Uterus (tissue), 4 donors: ENCODE data around the gene CAND1. TPM values are rescaled to one million over a fixed set of nuclear protein-coding genes. Genes with fewer than 3 reads are reported as not detected.

Experiments used
- DNase-seq, 2 donors: peaks; one replicate each; pipeline ENCODE4 v3.0.0-alpha.2; 2019 to 2020
- H3K27ac ChIP-seq, 2 donors: fragments of 200-600 bp; sonication (generic); 1 replicate in 1 of 2; 2 replicates in 1 of 2; pipeline ENCODE4 v1.5.1; 2016 to 2018
- H3K27me3 ChIP-seq, 2 donors: fragments of 200-600 bp; sonication (generic); one replicate each; pipeline ENCODE4 v1.5.1; 2018 to 2019; ENCODE audit warnings: control low read depth in 1 of 2
- H3K36me3 ChIP-seq, 2 donors: fragments of 200-600 bp; sonication (generic); one replicate each; pipeline ENCODE4 v1.5.1; 2019; ENCODE audit warnings: control low read depth in 1 of 2
- H3K4me1 ChIP-seq, 2 donors: fragments of 200-600 bp; sonication (generic); one replicate each; pipeline ENCODE4 v1.5.1; 2018 to 2019; ENCODE audit warnings: control low read depth in 1 of 2
- H3K4me3 ChIP-seq, 2 donors: fragments of 200-600 bp; sonication (generic); 1 replicate in 1 of 2; 2 replicates in 1 of 2; pipeline ENCODE4 v1.5.1; 2018 to 2019; ENCODE audit warnings: mild to moderate bottlenecking in 1 of 2
- H3K9me3 ChIP-seq, 2 donors: fragments of 200-600 bp; sonication (generic); one replicate each; pipeline ENCODE4 v1.5.1; 2019; ENCODE audit warnings: control low read depth in 1 of 2
- POLR2A ChIP-seq, 2 donors: fragments of 450-650 bp; IDR thresholded peaks; one replicate each; pipeline ENCODE4 v1.6.1; 2016; ENCODE audit warnings: antibody characterized with exemption in 2 of 2, mild to moderate bottlenecking in 1 of 2, moderate library complexity in 1 of 2
- intact Hi-C: fragments of 100-400 bp; cut with DNase I; formaldehyde crosslinking; loops from one replicate; pipeline ENCODE4 v1.15.1; 2023; ENCODE audit warnings: low total_unique reads
- total RNA-seq, 4 donors: library from RNA; depleted of rRNA in 3 of 4; stranded (reverse); fragments of >200 nt in 3 of 4; gene quantifications; one replicate each; pipeline versions ENCODE4 v1.1.0 to v1.2.4, GENCODE V29; 2014 to 2023
- TF ChIP-seq, protein P1 (sequence below), 4 experiments: fragments of 200-600 bp in 2 of 4; fragments of 450-650 bp in 2 of 4; sonication (generic) in 2 of 4; IDR thresholded peaks; one replicate each; pipeline ENCODE4 v1.5.1; 2016 to 2019; ENCODE audit warnings: antibody characterized with exemption in 4 of 4, mild to moderate bottlenecking in 2 of 4, moderate library complexity in 1 of 4
- donor health status: DM: yes; HTN: yes; CAD: no.

The CAND1 gene
- total RNA-seq, 4 donors from 2014 or later: 30.2 to 257 (median 92.8) TPM

DNA sequence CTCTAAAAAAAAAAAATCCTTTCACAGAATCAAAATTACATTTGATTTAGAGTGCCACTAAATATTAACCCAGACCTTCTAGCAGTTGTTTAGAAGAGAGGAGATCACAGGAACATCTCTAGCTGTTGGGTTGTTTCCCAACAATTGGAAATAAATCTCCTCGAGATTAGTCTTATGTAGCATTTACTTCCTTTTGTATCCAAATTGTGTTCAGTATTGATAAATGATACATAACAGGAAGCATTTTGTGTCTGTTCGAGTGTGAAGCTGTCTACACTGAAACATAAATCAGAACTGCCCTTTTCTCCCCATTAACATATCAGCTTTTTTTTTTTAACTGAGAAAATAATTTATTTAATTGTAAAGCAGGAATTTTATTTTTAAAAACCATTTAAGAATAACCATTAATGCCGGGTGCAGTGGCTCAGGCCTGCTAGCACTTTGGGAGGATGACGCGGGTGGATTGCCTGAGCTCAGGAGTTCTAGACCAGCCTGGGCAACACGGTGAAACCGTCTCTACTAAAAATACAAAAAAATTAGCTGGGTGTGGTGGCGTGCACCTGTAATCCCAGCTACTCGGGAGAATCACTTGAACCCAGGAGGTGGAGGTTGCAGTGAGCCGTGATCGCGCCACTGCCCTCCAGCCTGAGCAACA is 14.7 kb upstream of the CAND1 start:
- intact Hi-C loops: no loop called here
- Histone ChIP-seq H3K36me3 (no peaks in the 10 kb centered on the region), H3K4me3 (no peak overlapping the region), H3K27me3 (no peaks in the 10 kb centered on the region), H3K27ac (no peak overlapping the region), H3K4me1 (no peaks in the 10 kb centered on the region), H3K9me3 (no peaks in the 10 kb centered on the region)
- no peak for DNase-seq
- TF ChIP-seq POLR2A (IDR thresholded peaks at IDR 0.05): no peak
- TF ChIP-seq, protein P1, sequence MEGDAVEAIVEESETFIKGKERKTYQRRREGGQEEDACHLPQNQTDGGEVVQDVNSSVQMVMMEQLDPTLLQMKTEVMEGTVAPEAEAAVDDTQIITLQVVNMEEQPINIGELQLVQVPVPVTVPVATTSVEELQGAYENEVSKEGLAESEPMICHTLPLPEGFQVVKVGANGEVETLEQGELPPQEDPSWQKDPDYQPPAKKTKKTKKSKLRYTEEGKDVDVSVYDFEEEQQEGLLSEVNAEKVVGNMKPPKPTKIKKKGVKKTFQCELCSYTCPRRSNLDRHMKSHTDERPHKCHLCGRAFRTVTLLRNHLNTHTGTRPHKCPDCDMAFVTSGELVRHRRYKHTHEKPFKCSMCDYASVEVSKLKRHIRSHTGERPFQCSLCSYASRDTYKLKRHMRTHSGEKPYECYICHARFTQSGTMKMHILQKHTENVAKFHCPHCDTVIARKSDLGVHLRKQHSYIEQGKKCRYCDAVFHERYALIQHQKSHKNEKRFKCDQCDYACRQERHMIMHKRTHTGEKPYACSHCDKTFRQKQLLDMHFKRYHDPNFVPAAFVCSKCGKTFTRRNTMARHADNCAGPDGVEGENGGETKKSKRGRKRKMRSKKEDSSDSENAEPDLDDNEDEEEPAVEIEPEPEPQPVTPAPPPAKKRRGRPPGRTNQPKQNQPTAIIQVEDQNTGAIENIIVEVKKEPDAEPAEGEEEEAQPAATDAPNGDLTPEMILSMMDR (IDR thresholded peaks at IDR 0.05): no peak

DNA sequence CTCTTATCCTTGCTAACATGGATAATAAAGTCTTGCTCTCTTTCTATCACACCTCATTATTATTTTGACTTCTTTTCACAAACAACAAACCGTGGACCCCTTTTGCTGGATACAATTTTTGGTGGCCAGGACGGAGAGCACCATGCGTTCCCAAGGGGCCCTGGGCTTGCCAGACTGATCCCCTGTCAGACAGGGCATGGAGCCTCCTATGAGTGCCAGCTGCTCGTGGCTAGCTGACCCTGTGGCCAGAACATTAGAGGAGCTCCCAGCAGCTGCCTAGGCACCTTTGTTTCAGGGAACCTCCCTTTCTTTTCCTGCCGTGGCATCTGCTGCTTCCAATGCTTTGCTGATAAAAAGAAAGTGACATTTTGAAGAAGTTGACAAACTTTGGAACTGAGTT is 12.5 kb upstream of the CAND1 start:
- H3K36me3 ChIP-seq: no peaks in the 10 kb centered on the region
- H3K4me1 ChIP-seq: no peaks in the 10 kb centered on the region
- DNase-seq: no peak
- no peak overlapping the region for H3K27ac ChIP-seq
- intact Hi-C loops: no loop called here
- H3K9me3 ChIP-seq: no peaks in the 10 kb centered on the region
- no peaks in the 10 kb centered on the region for H3K27me3 ChIP-seq
- H3K4me3 ChIP-seq: no peak overlapping the region
- TF ChIP-seq, protein P1 (IDR thresholded peaks at IDR 0.05): no peak
- no peak for TF ChIP-seq POLR2A (IDR thresholded peaks at IDR 0.05)

DNA sequence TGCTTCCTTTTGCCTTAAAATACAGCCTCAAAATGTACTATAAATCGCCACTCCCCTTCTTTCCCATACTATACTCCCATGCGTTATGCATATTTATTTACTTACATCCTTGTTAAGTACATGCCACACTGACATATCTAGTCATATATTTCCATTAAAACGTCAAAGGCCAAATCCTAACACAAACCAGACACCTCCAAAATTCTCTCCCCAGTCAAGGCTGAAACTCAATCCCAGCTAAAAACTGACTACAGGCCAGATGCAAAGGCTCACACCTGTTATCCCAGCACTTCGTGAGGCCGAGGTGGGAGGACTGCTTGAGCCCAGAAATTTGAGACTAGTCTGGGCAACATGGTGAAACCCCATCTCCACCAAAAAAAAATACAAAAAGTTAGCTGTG is 5.7 kb upstream of the CAND1 start:
- Histone ChIP-seq H3K27ac (no peak overlapping the region), H3K4me3 (no peak overlapping the region), H3K9me3 (no peaks in the 10 kb centered on the region), H3K36me3 (no peaks in the 10 kb centered on the region), H3K4me1 (peaks cover 0 to 6% of the 10 kb centered on the region in 2 donors), H3K27me3 (no peaks in the 10 kb centered on the region)
- intact Hi-C loops: no loop called here
- no peak for DNase-seq
- TF ChIP-seq POLR2A (IDR thresholded peaks at IDR 0.05): no peak
- TF ChIP-seq, protein P1 (IDR thresholded peaks at IDR 0.05): no peak

DNA sequence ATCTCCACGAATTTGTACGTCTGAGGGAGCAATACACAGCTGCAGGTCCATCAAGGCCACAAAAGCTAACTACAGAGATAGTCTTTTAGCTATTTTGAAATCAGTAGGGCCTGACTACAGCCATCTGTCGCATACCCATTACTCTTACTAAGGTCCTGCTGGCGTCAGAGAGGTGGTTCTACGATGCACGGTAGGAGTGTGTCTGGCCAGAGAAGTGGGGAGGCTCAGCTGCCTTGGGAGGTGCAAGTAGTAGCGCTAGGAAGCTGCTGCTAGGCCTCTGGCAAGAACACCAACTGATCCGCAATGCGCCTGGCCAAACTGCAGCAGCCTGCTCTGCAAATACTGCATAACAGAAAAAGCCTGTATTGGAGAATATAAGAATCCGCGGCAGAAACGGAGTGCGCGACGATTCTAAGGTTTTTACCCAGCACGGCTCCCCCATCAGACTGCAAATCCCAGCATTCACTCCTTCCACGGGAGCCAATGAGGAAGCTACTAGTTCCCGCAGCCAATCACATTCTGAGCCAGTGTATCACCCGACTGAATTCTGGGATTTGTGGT is 743 bp upstream of the CAND1 start:
- Histone ChIP-seq H3K9me3 (no peaks in the 10 kb centered on the region), H3K4me3 (peak overlapping the region; percentile 70 to 97), H3K27ac (peak overlapping the region; percentile 98 to 99), H3K36me3 (no peaks in the 10 kb centered on the region), H3K27me3 (no peaks in the 10 kb centered on the region), H3K4me1 (peaks cover 1 to 6% of the 10 kb centered on the region in 2 donors)
- DNase-seq: peak; percentile 86 to 95
- intact Hi-C loops: no loop called here
- peak in 1 of 2 donors; percentile 22 for TF ChIP-seq POLR2A (IDR thresholded peaks at IDR 0.05)
- TF ChIP-seq, protein P1 (IDR thresholded peaks at IDR 0.05): no peak
